ENCODE measurements around the gene GMCL1.

DNA sequence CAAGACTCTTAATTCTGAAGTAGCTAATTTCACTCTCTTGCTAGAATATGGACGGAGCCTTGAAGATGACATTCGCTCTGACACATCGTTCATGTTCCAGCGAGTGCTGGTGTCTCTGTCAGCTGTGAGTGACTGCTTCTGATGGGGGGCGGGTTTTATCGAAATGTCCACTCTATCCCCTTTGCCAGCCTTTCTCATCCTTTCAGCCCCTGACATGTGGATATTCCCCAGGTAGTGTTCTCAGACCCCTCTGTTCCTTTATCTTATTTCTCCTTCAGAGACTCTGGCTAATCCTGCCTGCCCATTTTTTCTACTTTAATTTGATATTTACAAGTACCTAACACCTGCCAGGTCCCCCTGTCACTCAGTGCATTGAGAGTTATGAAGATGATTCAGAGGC lies 18.9 kb upstream of the GMCL1 start:
- TF ChIP-seq, protein P1, sequence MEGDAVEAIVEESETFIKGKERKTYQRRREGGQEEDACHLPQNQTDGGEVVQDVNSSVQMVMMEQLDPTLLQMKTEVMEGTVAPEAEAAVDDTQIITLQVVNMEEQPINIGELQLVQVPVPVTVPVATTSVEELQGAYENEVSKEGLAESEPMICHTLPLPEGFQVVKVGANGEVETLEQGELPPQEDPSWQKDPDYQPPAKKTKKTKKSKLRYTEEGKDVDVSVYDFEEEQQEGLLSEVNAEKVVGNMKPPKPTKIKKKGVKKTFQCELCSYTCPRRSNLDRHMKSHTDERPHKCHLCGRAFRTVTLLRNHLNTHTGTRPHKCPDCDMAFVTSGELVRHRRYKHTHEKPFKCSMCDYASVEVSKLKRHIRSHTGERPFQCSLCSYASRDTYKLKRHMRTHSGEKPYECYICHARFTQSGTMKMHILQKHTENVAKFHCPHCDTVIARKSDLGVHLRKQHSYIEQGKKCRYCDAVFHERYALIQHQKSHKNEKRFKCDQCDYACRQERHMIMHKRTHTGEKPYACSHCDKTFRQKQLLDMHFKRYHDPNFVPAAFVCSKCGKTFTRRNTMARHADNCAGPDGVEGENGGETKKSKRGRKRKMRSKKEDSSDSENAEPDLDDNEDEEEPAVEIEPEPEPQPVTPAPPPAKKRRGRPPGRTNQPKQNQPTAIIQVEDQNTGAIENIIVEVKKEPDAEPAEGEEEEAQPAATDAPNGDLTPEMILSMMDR (IDR thresholded peaks at IDR 0.05; ENCODE audit: low read length) = no peak
- TF ChIP-seq EZH2 (IDR thresholded peaks at IDR 0.05; ENCODE audit: borderline replicate concordance, low read length) = no peak
